T-helper 17 cell (primary cell): ENCODE measurements around the gene KLC3. TPM values are rescaled to one million over a fixed set of nuclear protein-coding genes. Genes with fewer than 3 reads are reported as not detected.

ENCODE experiments used
- ATAC-seq: fragments of 150-1000 bp; cut with Tn5 transposase; 2 replicates; pipeline ENCODE4 v1.10.0; 2021; ENCODE audit warnings: mild to moderate bottlenecking, moderate library complexity
- DNase-seq, 3 donors: peaks; one replicate each; pipeline versions ENCODE4 v3.0.0 to v3.0.0-alpha.2; 2020 to 2021
- H3K9me3 ChIP-seq: one replicate; pipeline ENCODE4 v1.7.0; 2013; ENCODE audit warnings: low read length, mild to moderate bottlenecking; ENCODE audit not compliant: control insufficient read depth, poor library complexity, severe bottlenecking
- H3K27ac Mint-ChIP-seq: one replicate; pipeline ENCODE4 v1.8.0; 2022; ENCODE audit warnings: mild to moderate bottlenecking, moderate library complexity, mixed read lengths
- H3K27me3 Mint-ChIP-seq: one replicate; pipeline ENCODE4 v1.8.0; 2022; ENCODE audit warnings: mixed read lengths
- H3K36me3 Mint-ChIP-seq: one replicate; pipeline ENCODE4 v1.8.0; 2022; ENCODE audit warnings: low read depth, mixed read lengths
- H3K4me1 Mint-ChIP-seq: one replicate; pipeline ENCODE4 v1.8.0; 2022; ENCODE audit warnings: mild to moderate bottlenecking, mixed read lengths
- H3K4me3 Mint-ChIP-seq: one replicate; pipeline ENCODE4 v1.8.0; 2022; ENCODE audit warnings: mild to moderate bottlenecking, moderate library complexity, mixed read lengths
- total RNA-seq, 4 donors: library from RNA in 2 of 4; stranded (reverse) in 2 of 4; gene quantifications; one replicate each; pipeline ENCODE4 v1.2.3 and lab custom pipeline; 2022 to 2026

KLC3 gene
- total RNA-seq, 2 donors from 2014 or later = not detected

DNA sequence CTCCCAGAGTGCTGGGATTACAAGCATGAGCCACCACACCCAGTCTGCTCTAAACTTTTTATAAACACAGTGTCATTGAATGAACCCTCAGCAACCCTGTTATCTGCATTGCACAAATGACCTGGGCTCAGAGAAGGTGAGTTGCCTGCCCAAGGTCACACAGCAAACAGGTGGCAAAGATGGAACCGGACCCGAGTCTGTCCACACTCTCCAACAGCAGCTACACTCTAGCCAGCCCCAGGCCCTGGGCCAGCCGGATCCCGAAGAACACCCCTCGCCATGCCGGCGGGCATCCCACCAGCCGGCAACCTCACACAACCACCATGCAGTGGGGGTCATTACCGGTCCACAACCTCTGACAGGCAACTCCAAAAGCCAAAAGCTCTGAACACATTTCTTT lies 15.4 kb downstream of the KLC3 start:
- no peaks in the 10 kb centered on the region for H3K9me3 ChIP-seq
- DNase-seq (no peak), ATAC-seq (no peak)
- Mint-ChIP-seq H3K27me3 (no peaks in the 10 kb centered on the region), H3K4me1 (no peaks in the 10 kb centered on the region), H3K27ac (no peak overlapping the region), H3K4me3 (no peak overlapping the region), H3K36me3 (no peaks in the 10 kb centered on the region)

DNA sequence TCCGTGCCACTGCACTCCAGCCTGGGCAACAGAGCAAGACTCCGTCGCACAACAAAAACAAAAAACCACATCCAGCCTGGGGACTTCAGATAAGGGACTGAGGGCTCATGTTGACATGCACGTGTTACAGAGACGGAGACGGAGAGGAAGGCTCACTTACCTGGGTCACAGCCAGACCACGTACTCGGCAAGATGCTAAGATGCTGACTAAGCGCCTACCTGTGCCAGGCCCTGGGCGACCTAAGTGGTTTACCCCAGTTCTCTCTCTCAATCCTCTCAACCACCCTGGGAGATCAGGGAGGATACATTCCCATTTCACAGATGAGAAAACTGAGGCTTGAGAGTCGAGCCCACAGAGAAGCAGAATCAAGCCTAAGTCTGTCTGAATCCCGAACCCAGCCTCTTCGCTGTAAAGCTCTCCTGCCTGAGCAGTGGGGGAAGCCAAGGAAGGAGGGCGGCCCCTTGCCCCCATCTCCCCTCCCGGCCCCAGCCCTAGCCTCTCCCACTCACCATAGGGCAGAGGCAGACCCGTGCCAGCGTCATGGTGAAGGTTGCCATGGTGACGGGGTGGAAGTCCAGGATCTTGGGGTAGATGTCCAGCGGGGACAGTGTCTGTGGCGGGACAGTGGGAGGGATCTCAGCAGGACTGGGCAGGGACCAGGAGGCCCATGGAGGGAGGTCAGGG lies 16.4 kb downstream of the KLC3 start:
- ATAC-seq (no peak), DNase-seq (no peak)
- H3K4me1 Mint-ChIP-seq = peaks cover 3% of the 10 kb centered on the region
- no peak overlapping the region for H3K4me3 Mint-ChIP-seq
- H3K9me3 ChIP-seq = no peaks in the 10 kb centered on the region
- no peak overlapping the region for H3K27ac Mint-ChIP-seq
- no peaks in the 10 kb centered on the region for H3K36me3 Mint-ChIP-seq
- no peaks in the 10 kb centered on the region for H3K27me3 Mint-ChIP-seq

DNA sequence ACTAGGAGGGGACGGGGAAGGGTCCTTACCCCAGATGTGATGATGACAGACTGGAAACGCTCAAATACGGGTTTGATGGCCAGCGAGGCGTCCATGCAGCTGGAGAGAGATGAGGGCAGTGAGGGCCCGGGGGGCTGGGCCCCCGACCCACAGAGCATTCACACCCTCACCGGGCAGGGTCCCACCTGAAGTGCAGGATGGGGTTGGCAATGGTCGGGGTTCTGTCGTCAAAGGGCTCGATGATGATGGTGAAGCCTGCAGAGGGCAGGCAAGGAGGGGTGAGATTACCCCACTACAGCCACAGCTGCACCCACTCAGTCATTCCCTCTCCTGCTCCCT lies 16.9 kb downstream of the KLC3 start:
- no peaks in the 10 kb centered on the region for H3K9me3 ChIP-seq
- no peak for DNase-seq
- Mint-ChIP-seq H3K27ac (no peak overlapping the region), H3K4me1 (peaks cover 3% of the 10 kb centered on the region), H3K36me3 (no peaks in the 10 kb centered on the region), H3K4me3 (no peak overlapping the region), H3K27me3 (no peaks in the 10 kb centered on the region)
- ATAC-seq = no peak

DNA sequence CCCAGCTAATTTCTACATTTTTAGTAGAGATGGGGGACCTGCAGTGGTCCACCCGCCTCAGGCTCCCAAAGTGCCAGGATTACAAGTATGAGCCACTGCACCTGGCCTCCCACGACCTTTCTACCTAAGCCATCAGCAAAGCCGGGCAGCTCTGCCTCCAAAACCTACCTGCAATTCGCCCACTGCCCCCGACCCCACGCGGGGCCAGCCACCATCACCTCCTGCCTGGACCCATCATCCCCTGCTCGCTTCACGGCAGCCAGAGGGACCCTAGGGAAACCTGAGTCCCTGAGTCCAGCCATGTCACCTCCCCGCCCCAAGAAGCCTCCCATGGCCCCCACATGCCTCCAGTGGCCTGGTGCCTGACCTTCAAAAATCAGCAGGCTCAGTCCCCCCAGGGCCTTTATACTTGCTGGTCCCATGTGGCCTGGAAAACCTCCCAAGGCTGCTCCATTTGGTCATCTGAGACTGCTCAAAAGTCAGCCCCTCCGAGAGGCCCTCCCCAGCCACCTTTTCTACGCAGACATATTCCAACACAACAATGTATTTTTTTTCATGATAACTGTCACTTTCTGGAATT lies 17.8 kb downstream of the KLC3 start:
- Mint-ChIP-seq H3K4me1 (peaks cover 3% of the 10 kb centered on the region), H3K4me3 (no peak overlapping the region), H3K27ac (no peak overlapping the region), H3K27me3 (no peaks in the 10 kb centered on the region), H3K36me3 (no peaks in the 10 kb centered on the region)
- ATAC-seq (no peak), DNase-seq (no peak)
- H3K9me3 ChIP-seq = no peaks in the 10 kb centered on the region

DNA sequence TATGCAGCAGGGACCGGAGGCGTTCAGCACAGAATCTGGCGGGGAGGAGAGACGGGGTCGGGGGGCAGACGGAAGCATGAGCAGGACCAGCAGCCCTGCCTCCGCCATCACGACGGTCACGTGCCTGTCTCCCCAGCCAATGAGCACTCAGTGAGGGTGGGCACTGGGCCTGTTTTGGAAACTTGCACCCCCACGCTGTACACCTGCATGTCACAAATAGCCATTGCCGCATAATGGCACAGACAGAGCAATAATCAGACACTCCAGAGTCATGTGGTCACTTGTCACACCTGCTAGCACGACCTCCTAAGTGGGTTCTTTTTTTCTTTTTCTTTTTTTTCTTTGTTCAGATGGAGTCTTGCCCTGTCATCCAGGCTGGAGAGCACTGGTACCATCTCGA lies 21.1 kb downstream of the KLC3 start:
- H3K4me1 Mint-ChIP-seq = peaks cover 3% of the 10 kb centered on the region
- H3K27me3 Mint-ChIP-seq = no peaks in the 10 kb centered on the region
- ATAC-seq (no peak), DNase-seq (no peak)
- H3K4me3 Mint-ChIP-seq = no peak overlapping the region
- H3K27ac Mint-ChIP-seq = no peak overlapping the region
- no peaks in the 10 kb centered on the region for H3K36me3 Mint-ChIP-seq
- no peaks in the 10 kb centered on the region for H3K9me3 ChIP-seq

DNA sequence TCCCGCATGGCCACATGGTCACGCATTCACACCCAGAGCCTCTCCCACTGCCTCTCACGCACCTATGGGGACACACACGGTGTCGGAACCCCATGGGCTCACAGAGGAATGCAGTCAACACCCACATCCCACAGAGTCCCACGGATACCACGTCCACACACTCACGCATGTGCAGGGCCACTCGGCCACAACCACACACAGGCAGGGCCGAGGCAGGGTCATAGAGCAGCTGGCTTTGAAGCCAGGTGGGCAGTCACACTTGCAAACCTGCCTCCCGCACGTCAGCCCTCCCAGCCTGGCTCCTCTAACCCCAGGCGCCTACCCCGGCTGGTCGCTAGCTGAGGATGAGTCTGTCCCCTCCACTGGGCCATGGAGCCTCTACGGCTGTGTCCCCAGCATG lies 21.7 kb downstream of the KLC3 start:
- peaks cover 3% of the 10 kb centered on the region for H3K4me1 Mint-ChIP-seq
- DNase-seq = no peak
- H3K36me3 Mint-ChIP-seq = no peaks in the 10 kb centered on the region
- H3K4me3 Mint-ChIP-seq = no peak overlapping the region
- H3K27me3 Mint-ChIP-seq = no peaks in the 10 kb centered on the region
- ATAC-seq = no peak
- H3K27ac Mint-ChIP-seq = no peak overlapping the region
- H3K9me3 ChIP-seq = no peaks in the 10 kb centered on the region

DNA sequence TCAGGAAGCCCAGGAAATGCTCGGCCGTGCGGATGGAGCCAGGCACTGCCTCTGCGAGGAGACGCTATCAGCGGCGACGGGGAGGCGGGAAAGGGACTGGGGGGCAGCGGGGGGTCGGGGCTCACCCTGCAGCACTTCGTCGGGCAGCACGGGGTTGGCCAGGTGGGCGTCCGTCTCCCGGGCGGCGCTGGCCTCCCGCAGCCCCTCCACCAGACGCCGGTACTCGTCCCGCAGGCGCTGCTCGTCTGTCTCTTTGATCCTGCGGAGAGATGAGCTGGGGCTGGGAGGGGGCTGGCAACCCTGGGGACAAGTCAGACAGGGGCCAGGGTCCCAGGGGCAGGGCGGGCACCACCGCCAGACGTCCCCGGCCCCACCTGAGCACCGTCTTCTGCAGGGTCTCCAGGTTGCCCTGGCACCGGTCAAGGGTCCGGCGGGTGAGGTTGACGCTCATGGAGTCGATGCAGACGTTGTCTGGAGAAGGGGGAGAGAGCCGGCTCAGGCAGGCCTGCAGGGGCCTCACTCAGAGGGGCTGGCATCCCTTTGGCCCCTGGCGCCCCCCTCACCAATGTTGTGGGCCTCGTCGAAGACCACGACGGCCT lies 23.4 kb downstream of the KLC3 start:
- Mint-ChIP-seq H3K4me1 (peaks cover 6% of the 10 kb centered on the region), H3K27ac (no peak overlapping the region), H3K4me3 (no peak overlapping the region), H3K27me3 (no peaks in the 10 kb centered on the region), H3K36me3 (no peaks in the 10 kb centered on the region)
- DNase-seq (no peak), ATAC-seq (no peak)
- no peaks in the 10 kb centered on the region for H3K9me3 ChIP-seq

DNA sequence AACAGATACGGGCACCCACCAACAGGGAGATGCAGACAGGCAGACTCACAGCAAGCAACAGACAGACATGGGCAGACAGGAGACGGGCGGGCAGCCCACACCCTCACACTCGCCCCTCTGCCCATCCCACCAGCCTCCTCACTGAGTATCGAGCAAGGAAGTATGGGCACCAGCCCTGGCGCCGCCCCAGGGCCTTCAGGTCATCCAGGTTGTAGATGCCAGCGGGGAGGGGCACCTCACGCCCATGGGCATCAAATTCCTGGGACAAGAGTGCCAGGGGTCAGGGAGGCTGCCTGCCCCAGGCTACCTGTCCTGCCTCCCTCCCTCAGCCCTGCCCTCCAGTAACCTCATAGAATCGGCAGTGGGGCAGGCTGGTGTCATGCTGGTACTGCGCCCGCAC lies 24.1 kb downstream of the KLC3 start:
- Mint-ChIP-seq H3K4me3 (no peak overlapping the region), H3K36me3 (no peaks in the 10 kb centered on the region), H3K4me1 (peaks cover 11% of the 10 kb centered on the region), H3K27me3 (no peaks in the 10 kb centered on the region), H3K27ac (no peak overlapping the region)
- ATAC-seq (no peak), DNase-seq (no peak)
- H3K9me3 ChIP-seq = no peaks in the 10 kb centered on the region

DNA sequence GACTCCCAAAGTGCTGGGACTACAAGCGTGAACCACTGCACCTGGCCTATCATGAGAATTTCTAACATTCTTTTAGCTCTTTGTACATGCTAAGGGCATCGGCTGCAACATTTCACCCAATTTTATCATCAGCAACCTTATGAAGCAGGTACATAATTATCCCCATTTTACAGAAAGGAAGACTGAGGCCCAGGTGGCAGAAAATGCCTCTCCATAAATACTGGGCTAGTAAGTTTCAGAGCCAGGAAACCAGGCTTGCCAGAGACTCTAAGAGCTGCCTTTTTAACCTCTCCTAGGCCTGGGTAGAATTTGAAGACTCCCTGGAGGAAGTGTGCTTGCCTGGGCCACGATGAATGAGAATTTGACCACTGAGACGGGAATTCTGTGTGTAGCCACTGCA lies 27.6 kb downstream of the KLC3 start:
- H3K36me3 Mint-ChIP-seq = no peaks in the 10 kb centered on the region
- no peaks in the 10 kb centered on the region for H3K27me3 Mint-ChIP-seq
- H3K4me3 Mint-ChIP-seq = no peak overlapping the region
- H3K9me3 ChIP-seq = no peaks in the 10 kb centered on the region
- peaks cover 15% of the 10 kb centered on the region for H3K4me1 Mint-ChIP-seq
- H3K27ac Mint-ChIP-seq = no peak overlapping the region
- ATAC-seq = no peak
- no peak for DNase-seq

DNA sequence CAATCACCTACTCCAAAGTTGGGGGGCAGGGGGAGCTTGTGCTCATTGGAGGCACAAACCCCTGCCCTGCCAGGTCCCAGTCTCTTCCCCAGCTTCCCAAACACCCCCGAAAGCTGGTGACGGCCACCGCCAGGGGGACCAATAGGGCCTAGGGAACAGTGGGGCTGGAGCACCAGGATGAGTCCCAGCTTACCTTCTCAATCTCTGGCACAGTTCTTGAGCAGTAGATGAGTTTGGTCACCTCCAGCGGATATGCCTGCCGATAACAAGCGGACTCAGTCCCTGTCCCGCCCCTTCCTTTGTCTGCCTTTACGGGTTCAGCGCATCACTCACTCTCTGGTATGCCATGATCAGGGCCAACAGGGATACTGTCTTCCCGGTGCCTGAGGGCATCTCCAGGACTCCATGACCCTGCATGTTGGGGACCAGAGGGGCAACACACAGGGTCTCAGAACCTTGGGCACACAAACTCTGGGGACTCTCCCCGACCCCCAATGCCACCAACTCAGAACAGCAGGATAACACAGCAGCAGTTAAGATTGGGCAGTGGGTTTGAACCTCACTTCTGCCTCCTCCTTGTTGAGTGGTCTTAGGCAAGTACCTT lies 28.3 kb downstream of the KLC3 start:
- no peak overlapping the region for H3K4me3 Mint-ChIP-seq
- H3K9me3 ChIP-seq = no peaks in the 10 kb centered on the region
- peaks cover 15% of the 10 kb centered on the region for H3K4me1 Mint-ChIP-seq
- H3K27me3 Mint-ChIP-seq = peaks cover 3% of the 10 kb centered on the region
- ATAC-seq = no peak
- no peak overlapping the region for H3K27ac Mint-ChIP-seq
- no peaks in the 10 kb centered on the region for H3K36me3 Mint-ChIP-seq
- DNase-seq = no peak

DNA sequence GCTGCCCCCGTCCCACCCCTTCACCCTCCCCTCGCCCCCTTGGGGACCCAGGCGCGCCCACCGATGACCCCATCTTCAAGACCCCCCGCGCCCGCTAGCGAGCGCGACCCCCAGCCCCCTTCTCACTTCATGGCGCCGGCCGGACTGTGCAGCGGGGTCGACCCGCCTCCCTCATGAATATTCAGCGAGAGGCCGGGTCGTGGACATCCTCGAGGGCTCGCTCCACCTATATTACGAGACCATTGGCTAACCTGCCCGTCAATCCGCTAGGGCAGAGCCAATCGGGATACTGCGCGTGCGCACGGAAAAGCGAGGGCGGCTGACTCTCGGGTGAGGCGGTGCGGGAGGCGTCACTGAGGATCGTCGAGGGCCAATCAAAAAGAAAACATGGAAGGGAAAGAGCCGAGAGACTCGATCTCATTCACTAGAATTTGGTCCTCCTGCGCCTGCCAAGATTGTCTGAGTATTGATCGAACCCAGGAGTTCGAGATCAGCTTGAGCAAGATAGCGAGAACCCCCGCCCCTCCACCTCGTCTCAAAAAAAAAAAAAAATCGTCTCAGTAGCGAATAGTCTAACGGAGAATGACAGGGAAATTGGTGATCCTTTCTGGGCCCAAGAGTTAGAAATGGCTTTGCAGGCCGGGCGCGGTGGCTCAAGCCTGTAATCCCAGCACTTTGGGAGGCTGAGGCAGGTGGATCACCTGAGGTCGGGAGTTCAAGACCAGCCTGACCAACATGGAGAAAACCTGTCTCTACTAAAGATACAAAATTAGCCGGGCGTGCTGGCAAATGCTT lies 30.1 kb downstream of the KLC3 start, which contains the start of gene ERCC2:
ERCC2 (minus strand) TSS at position 164 of the 795 bp plus-strand sequence; CDS start at position 131, 33 bp downstream.
- no peaks in the 10 kb centered on the region for H3K9me3 ChIP-seq
- peaks cover 17% of the 10 kb centered on the region for H3K4me1 Mint-ChIP-seq
- DNase-seq (peak; percentile 97 to 100 (median 99)), ATAC-seq (peak; percentile 99)
- peaks cover 4% of the 10 kb centered on the region for H3K27me3 Mint-ChIP-seq
- no peaks in the 10 kb centered on the region for H3K36me3 Mint-ChIP-seq
- peak within 1 kb of the TSS; percentile 83 for H3K27ac Mint-ChIP-seq
- peak within 1 kb of the TSS; percentile 89 for H3K4me3 Mint-ChIP-seq

DNA sequence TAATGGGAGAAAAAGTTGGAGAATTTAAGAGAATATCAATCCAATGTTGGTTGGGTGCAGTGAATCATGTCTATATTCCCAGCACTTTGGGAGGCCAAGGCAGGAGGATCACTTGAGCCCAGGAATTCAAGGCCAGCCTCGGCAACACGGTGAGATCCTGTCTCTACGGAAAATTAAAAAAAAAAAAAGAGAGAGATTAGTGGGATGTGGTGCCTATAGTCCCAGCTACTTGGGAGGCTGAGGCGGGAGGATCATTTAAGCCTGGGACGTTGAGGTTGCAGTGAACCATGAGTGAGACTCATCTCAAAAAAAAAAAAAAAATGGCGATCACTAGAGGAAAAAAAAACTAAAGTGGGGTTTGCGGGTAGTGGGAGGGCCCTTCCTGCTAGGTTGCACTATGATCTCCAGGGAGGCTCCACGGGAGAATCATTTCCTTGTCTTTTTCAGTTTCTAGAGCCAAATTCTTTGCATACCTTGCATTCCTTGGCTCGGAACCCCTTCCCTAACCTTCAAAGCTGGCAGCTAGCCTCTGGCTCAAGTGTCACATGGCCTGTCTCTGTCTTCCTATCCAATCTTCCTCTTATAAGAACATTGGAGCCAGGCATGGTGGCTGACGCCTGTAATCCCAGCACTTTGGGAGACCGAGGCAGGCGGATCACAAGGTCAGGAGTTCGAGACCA lies 35.6 kb downstream of the KLC3 start:
- H3K27ac Mint-ChIP-seq = no peak overlapping the region
- no peak overlapping the region for H3K4me3 Mint-ChIP-seq
- no peaks in the 10 kb centered on the region for H3K36me3 Mint-ChIP-seq
- DNase-seq = no peak
- ATAC-seq = no peak
- peaks cover 2% of the 10 kb centered on the region for H3K4me1 Mint-ChIP-seq
- peaks cover 4% of the 10 kb centered on the region for H3K27me3 Mint-ChIP-seq
- H3K9me3 ChIP-seq = no peaks in the 10 kb centered on the region

DNA sequence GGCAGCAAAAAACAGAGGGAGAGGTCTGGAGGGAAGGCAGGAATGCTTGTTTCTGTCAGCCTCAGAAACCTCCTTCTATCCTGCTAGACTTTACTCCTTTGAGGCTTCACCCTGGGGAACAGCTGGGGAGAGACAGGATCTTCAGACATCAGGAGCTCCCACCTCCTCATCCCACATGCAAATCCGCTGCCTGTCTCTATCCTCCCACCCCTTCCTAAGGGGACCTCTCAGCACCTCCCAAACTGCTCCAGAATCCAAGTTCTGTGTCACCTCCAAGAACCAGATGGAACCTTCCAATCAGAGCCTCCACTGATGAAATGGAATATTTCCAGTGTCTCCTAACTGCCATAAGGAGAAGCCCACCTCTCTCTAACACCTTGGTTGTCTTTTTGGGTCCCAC lies 39.6 kb downstream of the KLC3 start:
- H3K4me1 Mint-ChIP-seq = no peaks in the 10 kb centered on the region
- H3K27ac Mint-ChIP-seq = no peak overlapping the region
- no peak for ATAC-seq
- peaks cover 5% of the 10 kb centered on the region for H3K27me3 Mint-ChIP-seq
- no peak overlapping the region for H3K4me3 Mint-ChIP-seq
- no peaks in the 10 kb centered on the region for H3K36me3 Mint-ChIP-seq
- DNase-seq = no peak
- H3K9me3 ChIP-seq = no peaks in the 10 kb centered on the region
